ENCODE data around the gene PPP1R37.

The PPP1R37 gene

GRCh38 chr19:45161738-45162607 is 69.0 kb downstream of the PPP1R37 start:
- DNase-seq (ENCODE audit: extremely low spot score): no peak
- POLR2A ChIA-PET: no interaction called here
- peak; percentile 24 for TF ChIP-seq CTCF (IDR thresholded peaks at IDR 0.05; ENCODE audit: control extremely low read depth, extremely low read depth, low read depth, missing control alignments)
- CTCF ChIA-PET: interaction anchor here (1.8 kb wide), 1 partner anchor 13 kb away, joined by 5 read pairs; no protein-coding TSS in a partner anchor

GRCh38 chr19:45162608-45163143 is 69.7 kb downstream of the PPP1R37 start:
- ChIA-PET CTCF (no interaction called here), POLR2A (no interaction called here)
- no peak for DNase-seq (ENCODE audit: extremely low spot score)
- no peak for TF ChIP-seq CTCF (IDR thresholded peaks at IDR 0.05; ENCODE audit: control extremely low read depth, extremely low read depth, low read depth, missing control alignments)

- POLR2A ChIA-PET: no interaction called here
- CTCF ChIA-PET: no interaction called here
- TF ChIP-seq CTCF (IDR thresholded peaks at IDR 0.05; ENCODE audit: control extremely low read depth, extremely low read depth, low read depth, missing control alignments): no peak
- no peak for DNase-seq (ENCODE audit: extremely low spot score)
Observed at GRCh38 chr19:45163156-45163555, 70.2 kb downstream of the PPP1R37 start.

- CTCF ChIA-PET: interaction anchor here (0.8 to 2.8 kb wide), 8 partner anchors 14 to 72 kb away, joined by 3 to 10 read pairs (median 3); partner anchors contain the start of genes BLOC1S3 and TRAPPC6A
- no peak for DNase-seq (ENCODE audit: extremely low spot score)
- TF ChIP-seq CTCF (IDR thresholded peaks at IDR 0.05; ENCODE audit: control extremely low read depth, extremely low read depth, low read depth, missing control alignments): no peak
- POLR2A ChIA-PET: interaction anchor here (0.5 to 1.2 kb wide), 2 partner anchors 15 to 146 kb away, joined by 3 read pairs; no protein-coding TSS in a partner anchor
Observed at GRCh38 chr19:45163751-45164460, 70.9 kb downstream of the PPP1R37 start.

- CTCF ChIA-PET: interaction anchor here (0.7 to 2.8 kb wide), 10 partner anchors 13 to 393 kb away, joined by 3 to 10 read pairs (median 3); partner anchors contain the start of genes BLOC1S3 and TRAPPC6A
- peak; percentile 29 for TF ChIP-seq CTCF (IDR thresholded peaks at IDR 0.05; ENCODE audit: control extremely low read depth, extremely low read depth, low read depth, missing control alignments)
- POLR2A ChIA-PET: interaction anchor here (0.7 to 1.2 kb wide), 3 partner anchors 14 to 163 kb away, joined by 3 to 4 read pairs (median 3); partner anchors contain the start of gene BLOC1S3
- peak; percentile 88 for DNase-seq (ENCODE audit: extremely low spot score)
Observed at GRCh38 chr19:45164577-45165335, 71.8 kb downstream of the PPP1R37 start.

All from GM10248 (cell line).